Measurements from ENCODE around the gene ZKSCAN3. TPM values are rescaled to one million over a fixed set of nuclear protein-coding genes. Genes with fewer than 3 reads are reported as not detected.
A peak's percentile ranks its signal among the peaks of the same experiment; 100 is the strongest.

Gene ZKSCAN3
- total RNA-seq, 1 donor from 2014 or later = 12.3 TPM

DNA sequence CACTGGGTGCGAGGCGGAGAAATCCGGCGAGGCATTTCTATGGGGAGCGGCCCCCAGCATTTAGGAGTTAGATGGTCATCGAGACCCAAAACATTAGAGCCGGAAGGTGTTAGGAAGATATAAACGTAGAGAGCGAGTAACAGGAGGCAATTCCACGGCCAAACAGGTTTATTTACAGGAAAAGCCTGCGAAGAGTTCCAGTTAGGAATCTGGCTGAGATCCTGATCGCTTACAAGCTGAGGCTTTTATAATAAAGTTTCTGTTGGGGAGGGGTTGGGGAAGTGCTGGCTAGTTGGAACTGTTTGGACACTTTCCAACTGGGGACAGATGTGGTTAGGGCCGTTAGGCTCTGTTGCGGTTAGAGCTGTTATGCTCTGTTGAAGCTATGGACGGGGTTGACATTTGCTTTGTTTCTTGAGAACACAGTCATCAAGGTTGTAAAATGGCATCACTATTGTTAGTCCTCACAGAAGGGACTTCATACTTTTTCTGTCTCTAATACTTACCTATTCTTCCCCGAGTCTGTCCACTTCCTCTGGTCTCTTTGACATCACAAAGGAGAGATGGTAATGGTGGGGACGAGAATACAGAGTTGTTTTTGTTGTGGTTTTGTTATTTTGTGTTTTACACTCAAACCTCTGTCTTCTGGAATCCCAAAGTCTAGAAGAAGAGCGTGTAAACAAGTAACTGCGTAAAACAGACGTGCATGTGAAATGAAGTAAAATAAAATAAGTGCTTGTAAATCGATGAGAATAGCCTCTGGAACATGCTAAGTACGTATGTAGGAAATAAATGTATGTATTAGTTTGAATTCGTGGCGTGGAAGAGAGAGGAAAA lies 13.2 kb upstream of the ZKSCAN3 start:
- Mint-ChIP-seq H3K4me3 (no peak overlapping the region), H3K36me3 (peaks cover 6% of the 10 kb centered on the region), H3K4me1 (no peaks in the 10 kb centered on the region), H3K9me3 (peaks cover 2% of the 10 kb centered on the region), H3K27ac (no peak overlapping the region), H3K27me3 (ENCODE audit: insufficient read depth, low read depth) (no peaks in the 10 kb centered on the region)
- no peaks in the 10 kb centered on the region for H4K20me1 ChIP-seq (ENCODE audit: low read depth)
- TF ChIP-seq EZH2phosphoT487 (IDR thresholded peaks at IDR 0.05) (no peak), EZH2 (IDR thresholded peaks at IDR 0.05) (no peak)
- TF ChIP-seq, protein P1, sequence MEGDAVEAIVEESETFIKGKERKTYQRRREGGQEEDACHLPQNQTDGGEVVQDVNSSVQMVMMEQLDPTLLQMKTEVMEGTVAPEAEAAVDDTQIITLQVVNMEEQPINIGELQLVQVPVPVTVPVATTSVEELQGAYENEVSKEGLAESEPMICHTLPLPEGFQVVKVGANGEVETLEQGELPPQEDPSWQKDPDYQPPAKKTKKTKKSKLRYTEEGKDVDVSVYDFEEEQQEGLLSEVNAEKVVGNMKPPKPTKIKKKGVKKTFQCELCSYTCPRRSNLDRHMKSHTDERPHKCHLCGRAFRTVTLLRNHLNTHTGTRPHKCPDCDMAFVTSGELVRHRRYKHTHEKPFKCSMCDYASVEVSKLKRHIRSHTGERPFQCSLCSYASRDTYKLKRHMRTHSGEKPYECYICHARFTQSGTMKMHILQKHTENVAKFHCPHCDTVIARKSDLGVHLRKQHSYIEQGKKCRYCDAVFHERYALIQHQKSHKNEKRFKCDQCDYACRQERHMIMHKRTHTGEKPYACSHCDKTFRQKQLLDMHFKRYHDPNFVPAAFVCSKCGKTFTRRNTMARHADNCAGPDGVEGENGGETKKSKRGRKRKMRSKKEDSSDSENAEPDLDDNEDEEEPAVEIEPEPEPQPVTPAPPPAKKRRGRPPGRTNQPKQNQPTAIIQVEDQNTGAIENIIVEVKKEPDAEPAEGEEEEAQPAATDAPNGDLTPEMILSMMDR (IDR thresholded peaks at IDR 0.05) = no peak
- peak overlapping the region; percentile 79 for H3K4me3 ChIP-seq
- no peaks in the 10 kb centered on the region for H3K27me3 ChIP-seq
- peak; percentile 43 for DNase-seq (ENCODE audit: low spot score)
- H3K4me2 ChIP-seq = peak overlapping the region; percentile 88
- peak overlapping the region; percentile 20 for H2AFZ ChIP-seq (replicated peaks)
- peaks cover 26% of the 10 kb centered on the region for H3K79me2 ChIP-seq (ENCODE audit: low read depth)
- peaks cover 21% of the 10 kb centered on the region for H3K4me1 ChIP-seq
- no peaks in the 10 kb centered on the region for H3K9me3 ChIP-seq (ENCODE audit: low read depth)
- H3K9ac ChIP-seq = peak overlapping the region; percentile 97
- peak overlapping the region; percentile 100 for H3K27ac ChIP-seq
- H3F3A ChIP-seq (ENCODE audit: low read depth) = peaks cover 31% of the 10 kb centered on the region
- H3K36me3 ChIP-seq = no peaks in the 10 kb centered on the region

DNA sequence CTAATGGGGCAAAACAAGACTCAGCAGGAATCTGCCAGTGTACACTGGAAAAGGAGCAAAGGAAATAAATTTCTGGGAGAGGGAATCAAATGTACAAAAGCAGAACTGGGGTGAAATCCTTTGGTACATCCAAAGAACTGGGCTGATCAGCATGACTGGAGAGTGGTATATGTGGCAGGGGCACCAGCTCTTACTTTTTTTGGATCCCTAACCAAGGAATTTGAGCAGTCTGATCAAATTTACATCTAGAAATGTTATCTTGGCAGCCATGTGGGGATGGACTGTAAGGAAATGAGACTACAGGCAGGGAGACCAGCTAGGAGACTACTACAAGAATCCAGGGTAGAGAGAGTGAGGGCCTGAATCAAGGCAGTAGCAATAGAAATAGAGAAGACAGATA lies 12.6 kb upstream of the ZKSCAN3 start:
- Histone ChIP-seq H4K20me1 (ENCODE audit: low read depth) (no peaks in the 10 kb centered on the region), H3K4me3 (peak overlapping the region; percentile 79), H2AFZ (replicated peaks) (no peak overlapping the region), H3K9ac (peak overlapping the region; percentile 97), H3K4me2 (peak overlapping the region; percentile 88), H3K9me3 (ENCODE audit: low read depth) (no peaks in the 10 kb centered on the region), H3K36me3 (no peaks in the 10 kb centered on the region), H3K79me2 (ENCODE audit: low read depth) (peaks cover 26% of the 10 kb centered on the region), H3K27ac (peak overlapping the region; percentile 100), H3F3A (ENCODE audit: low read depth) (peaks cover 31% of the 10 kb centered on the region), H3K27me3 (no peaks in the 10 kb centered on the region), H3K4me1 (peaks cover 21% of the 10 kb centered on the region)
- peaks cover 2% of the 10 kb centered on the region for H3K9me3 Mint-ChIP-seq
- no peak for DNase-seq (ENCODE audit: low spot score)
- no peaks in the 10 kb centered on the region for H3K4me1 Mint-ChIP-seq
- no peak overlapping the region for H3K27ac Mint-ChIP-seq
- no peak for TF ChIP-seq EZH2phosphoT487 (IDR thresholded peaks at IDR 0.05)
- TF ChIP-seq, protein P1 (IDR thresholded peaks at IDR 0.05) = no peak
- TF ChIP-seq EZH2 (IDR thresholded peaks at IDR 0.05) = no peak
- H3K27me3 Mint-ChIP-seq (ENCODE audit: insufficient read depth, low read depth) = no peaks in the 10 kb centered on the region
- no peak overlapping the region for H3K4me3 Mint-ChIP-seq
- H3K36me3 Mint-ChIP-seq = peaks cover 3% of the 10 kb centered on the region

DNA sequence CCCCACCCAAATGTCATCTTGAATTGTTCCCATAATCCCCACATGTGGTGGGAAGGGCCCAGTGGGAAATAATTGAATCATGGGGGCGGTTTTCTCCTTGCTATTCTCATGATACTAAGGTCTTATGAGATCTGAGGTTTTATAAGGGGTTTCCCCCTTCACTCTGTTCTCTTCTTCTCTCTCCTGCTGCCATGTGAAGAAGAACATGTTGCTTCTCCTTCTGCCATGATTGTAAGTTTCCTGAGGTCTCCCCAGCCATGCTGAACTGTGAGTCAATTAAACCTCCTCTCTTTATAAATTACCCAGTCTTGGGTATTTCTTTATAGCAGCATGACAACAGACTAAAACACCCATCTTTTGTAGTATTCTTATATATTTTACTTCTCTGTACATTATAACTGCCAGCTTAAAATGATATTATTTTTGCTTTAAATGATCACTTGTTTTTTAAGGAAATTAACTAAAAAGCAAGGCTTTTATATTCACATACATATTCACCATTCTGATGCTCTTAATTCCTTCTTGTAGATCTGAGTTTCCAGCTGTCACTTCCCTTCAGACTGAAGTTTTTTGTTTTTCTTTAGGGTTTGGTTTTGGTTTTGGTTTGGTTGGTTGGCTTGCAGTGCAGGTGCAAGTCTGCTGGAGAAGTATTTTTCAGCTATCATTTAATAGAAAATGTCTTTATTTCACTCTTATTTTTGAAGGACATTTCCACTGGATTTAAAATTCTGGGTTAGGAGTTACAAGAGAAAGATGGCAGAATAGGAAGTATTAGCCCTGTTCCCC lies 9.2 kb upstream of the ZKSCAN3 start:
- peaks cover 26% of the 10 kb centered on the region for H3K79me2 ChIP-seq (ENCODE audit: low read depth)
- peaks cover 12% of the 10 kb centered on the region for H3K4me1 ChIP-seq
- peaks cover 11% of the 10 kb centered on the region for H3K27me3 ChIP-seq
- H3K27ac ChIP-seq = no peak overlapping the region
- H3K4me2 ChIP-seq = no peak overlapping the region
- TF ChIP-seq EZH2 (IDR thresholded peaks at IDR 0.05) (no peak), EZH2phosphoT487 (IDR thresholded peaks at IDR 0.05) (no peak)
- TF ChIP-seq, protein P1 (IDR thresholded peaks at IDR 0.05) = no peak
- H3K4me3 Mint-ChIP-seq = no peak overlapping the region
- no peaks in the 10 kb centered on the region for H3K4me1 Mint-ChIP-seq
- no peaks in the 10 kb centered on the region for H4K20me1 ChIP-seq (ENCODE audit: low read depth)
- no peaks in the 10 kb centered on the region for H3K9me3 ChIP-seq (ENCODE audit: low read depth)
- no peaks in the 10 kb centered on the region for H3K9me3 Mint-ChIP-seq
- H3K9ac ChIP-seq = no peak overlapping the region
- no peak overlapping the region for H3K4me3 ChIP-seq
- H3F3A ChIP-seq (ENCODE audit: low read depth) = peaks cover 17% of the 10 kb centered on the region
- no peak overlapping the region for H2AFZ ChIP-seq (replicated peaks)
- no peaks in the 10 kb centered on the region for H3K36me3 ChIP-seq
- H3K27me3 Mint-ChIP-seq (ENCODE audit: insufficient read depth, low read depth) = no peaks in the 10 kb centered on the region
- no peaks in the 10 kb centered on the region for H3K36me3 Mint-ChIP-seq
- H3K27ac Mint-ChIP-seq = no peak overlapping the region
- no peak for DNase-seq (ENCODE audit: low spot score)
